WTC11 (cell line): Measurements from ENCODE around the gene SECTM1. TPM values are rescaled to one million over a fixed set of nuclear protein-coding genes. Genes with fewer than 3 reads are reported as not detected.

Source experiments
- ATAC-seq: fragments of 200-7000 bp; cut with Tn5 transposase; 2 replicates; pipeline ENCODE4 v1.10.0; 2021; ENCODE audit warnings: mild to moderate bottlenecking, moderate library complexity
- CTCF ChIA-PET: fragments of 300-600 bp; sonication (Branson Sonifier 250); formaldehyde crosslinking; loops from one replicate; lab custom pipeline; 2021; ENCODE audit warnings: antibody characterized with exemption; lab: Charles Lee
- POLR2A ChIA-PET: fragments of 350-600 bp; sonication (Branson Sonifier 250); formaldehyde crosslinking; loops from one replicate; lab custom pipeline; 2021; ENCODE audit warnings: antibody characterized with exemption; lab: Charles Lee
- DNase-seq: peaks from one replicate; pipeline ENCODE4 v3.0.0; 2021; ENCODE audit warnings: low spot score
- H3K27ac Mint-ChIP-seq: 2 replicates; pipeline ENCODE4 v1.8.0; 2021; ENCODE audit warnings: mixed read lengths
- H3K27me3 Mint-ChIP-seq: 2 replicates; pipeline ENCODE4 v1.8.0; 2021; ENCODE audit warnings: low read depth, mild to moderate bottlenecking, moderate library complexity, mixed read lengths
- H3K36me3 Mint-ChIP-seq: 2 replicates; pipeline ENCODE4 v1.8.0; 2021; ENCODE audit warnings: mixed read lengths
- H3K4me1 Mint-ChIP-seq: 2 replicates; pipeline ENCODE4 v1.8.0; 2022; ENCODE audit warnings: mixed read lengths
- H3K4me3 Mint-ChIP-seq: 2 replicates; pipeline ENCODE4 v1.8.0; 2021; ENCODE audit warnings: mild to moderate bottlenecking, moderate library complexity, mixed read lengths
- H3K9me3 Mint-ChIP-seq: 2 replicates; pipeline ENCODE4 v1.8.0; 2021; ENCODE audit warnings: mixed read lengths
- CBFB ChIP-seq: sonication (generic); formaldehyde crosslinking; IDR thresholded peaks from 2 replicates; pipeline ENCODE4 v1.8.1; 2022; ENCODE audit warnings: mild to moderate bottlenecking, low read depth, missing genetic modification reagents
- E2F4 ChIP-seq: sonication (generic); formaldehyde crosslinking; IDR thresholded peaks from 2 replicates; pipeline ENCODE4 v1.8.1; 2022; ENCODE audit warnings: low read depth, mild to moderate bottlenecking, moderate library complexity, missing genetic modification reagents, borderline replicate concordance
- E2F5 ChIP-seq: sonication (generic); formaldehyde crosslinking; IDR thresholded peaks from 2 replicates; pipeline ENCODE4 v1.8.1; 2022; ENCODE audit warnings: mild to moderate bottlenecking, moderate library complexity, missing genetic modification reagents
- ELF4 ChIP-seq: sonication (generic); formaldehyde crosslinking; IDR thresholded peaks from 2 replicates; pipeline ENCODE4 v1.8.1; 2022; ENCODE audit warnings: low read depth, mild to moderate bottlenecking, moderate library complexity, missing genetic modification reagents
- GTF2I ChIP-seq: fragments of 250-450 bp; sonication (Bioruptor Pico); conservative IDR thresholded peaks from 2 replicates; pipeline ENCODE4 v1.4.0; 2021; ENCODE audit warnings: mild to moderate bottlenecking
- JUN ChIP-seq: sonication (generic); formaldehyde crosslinking; IDR thresholded peaks from 2 replicates; pipeline ENCODE4 v1.8.0; 2023; ENCODE audit warnings: mild to moderate bottlenecking, missing genetic modification reagents
- MAX ChIP-seq: sonication (generic); formaldehyde crosslinking; IDR thresholded peaks from 2 replicates; pipeline ENCODE4 v1.8.0; 2022; ENCODE audit warnings: mild to moderate bottlenecking, missing genetic modification reagents
- NFATC4 ChIP-seq: fragments of 250-450 bp; sonication (Bioruptor Pico); IDR thresholded peaks from 2 replicates; pipeline ENCODE4 v1.9.0; 2021; ENCODE audit warnings: mild to moderate bottlenecking
- NR3C1 ChIP-seq: sonication (generic); formaldehyde crosslinking; conservative IDR thresholded peaks from 2 replicates; pipeline ENCODE4 v1.8.1; 2023; ENCODE audit warnings: low read depth, mild to moderate bottlenecking, missing genetic modification reagents
- PRRX2 ChIP-seq: fragments of 250-450 bp; sonication (Bioruptor Pico); IDR thresholded peaks from 2 replicates; pipeline ENCODE4 v1.8.0; 2021; ENCODE audit warnings: mild to moderate bottlenecking
- RELA ChIP-seq: sonication (generic); formaldehyde crosslinking; IDR thresholded peaks from 2 replicates; pipeline ENCODE4 v1.8.1; 2022; ENCODE audit warnings: missing genetic modification reagents, mild to moderate bottlenecking, borderline replicate concordance
- RORB ChIP-seq: fragments of 250-450 bp; sonication (Bioruptor Pico); IDR thresholded peaks from 2 replicates; pipeline ENCODE4 v1.9.0; 2021; ENCODE audit warnings: mild to moderate bottlenecking
- SMAD4 ChIP-seq: sonication (generic); formaldehyde crosslinking; IDR thresholded peaks from 2 replicates; pipeline ENCODE4 v1.8.0; 2022; ENCODE audit warnings: mild to moderate bottlenecking, missing genetic modification reagents
- ZBTB21 ChIP-seq: sonication (generic); formaldehyde crosslinking; IDR thresholded peaks from 2 replicates; pipeline ENCODE4 v1.8.1; 2023; ENCODE audit warnings: mild to moderate bottlenecking, missing genetic modification reagents, borderline replicate concordance
- ZNF396 ChIP-seq: fragments of 250-450 bp; sonication (Bioruptor Pico); IDR thresholded peaks from 2 replicates; pipeline ENCODE4 v1.8.0; 2021; ENCODE audit warnings: mild to moderate bottlenecking, moderate library complexity, borderline replicate concordance
- ZNF532 ChIP-seq: fragments of 250-450 bp; sonication (Bioruptor Pico); IDR thresholded peaks from 2 replicates; pipeline ENCODE4 v1.9.0; 2021; ENCODE audit warnings: mild to moderate bottlenecking, borderline replicate concordance
- total RNA-seq: library from RNA; stranded (reverse); gene quantifications from 3 replicates; pipeline ENCODE4 v1.2.3, GENCODE V29; 2021
- TF ChIP-seq, protein P1 (sequence below): fragments of 250-450 bp; sonication (Bioruptor Pico); IDR thresholded peaks from 2 replicates; pipeline ENCODE4 v2.1.2; 2022; ENCODE audit warnings: mild to moderate bottlenecking, moderate library complexity
- TF ChIP-seq, protein P2 (sequence below): sonication (generic); formaldehyde crosslinking; IDR thresholded peaks from 2 replicates; pipeline ENCODE4 v1.8.1; 2022; ENCODE audit warnings: missing genetic modification reagents, borderline replicate concordance

The SECTM1 gene
- total RNA-seq, 1 experiment from 2014 or later, result 0.22 TPM

DNA sequence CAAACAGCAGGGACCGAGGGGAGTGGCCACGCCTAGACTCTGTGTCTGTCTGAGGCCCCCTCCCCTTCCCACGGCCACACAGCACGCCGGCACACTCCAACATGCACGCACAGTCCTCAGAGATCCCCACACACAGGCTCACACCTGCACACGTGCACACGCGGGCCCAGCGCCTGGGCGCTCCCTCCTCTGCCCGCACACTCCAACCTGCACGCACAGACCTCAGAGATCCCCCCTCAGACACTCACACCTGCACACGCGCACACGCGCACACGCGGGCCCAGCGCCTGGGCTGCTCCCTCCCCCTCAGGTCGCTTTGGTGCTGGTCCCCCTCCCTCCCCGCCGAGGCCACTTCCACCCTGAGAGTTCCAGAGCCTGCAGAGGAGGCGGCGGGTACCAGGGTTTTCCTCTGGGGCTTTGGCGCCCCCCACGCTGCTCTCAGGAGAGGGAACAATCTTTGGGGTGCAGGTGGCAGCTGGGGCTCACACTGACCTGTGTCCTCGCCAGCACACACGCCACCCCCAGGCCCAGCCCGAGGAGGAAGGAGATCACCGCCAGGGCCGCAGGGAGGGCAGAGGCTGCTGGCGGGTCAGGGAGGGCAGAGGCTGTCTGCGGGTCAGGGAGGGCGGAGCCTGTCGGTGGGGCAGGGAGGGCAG lies 17.7 kb downstream of the SECTM1 start (continued):
- no peak for TF ChIP-seq E2F5 (CRISPR knock-in tag)
- TF ChIP-seq SMAD4, result no peak
- TF ChIP-seq, protein P1, sequence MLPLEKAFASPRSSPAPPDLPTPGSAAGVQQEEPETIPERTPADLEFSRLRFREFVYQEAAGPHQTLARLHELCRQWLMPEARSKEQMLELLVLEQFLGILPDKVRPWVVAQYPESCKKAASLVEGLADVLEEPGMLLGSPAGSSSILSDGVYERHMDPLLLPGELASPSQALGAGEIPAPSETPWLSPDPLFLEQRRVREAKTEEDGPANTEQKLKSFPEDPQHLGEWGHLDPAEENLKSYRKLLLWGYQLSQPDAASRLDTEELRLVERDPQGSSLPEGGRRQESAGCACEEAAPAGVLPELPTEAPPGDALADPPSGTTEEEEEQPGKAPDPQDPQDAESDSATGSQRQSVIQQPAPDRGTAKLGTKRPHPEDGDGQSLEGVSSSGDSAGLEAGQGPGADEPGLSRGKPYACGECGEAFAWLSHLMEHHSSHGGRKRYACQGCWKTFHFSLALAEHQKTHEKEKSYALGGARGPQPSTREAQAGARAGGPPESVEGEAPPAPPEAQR (CRISPR knock-in tag), result no peak
- no peak for TF ChIP-seq E2F4
- no peak for TF ChIP-seq NFATC4 (CRISPR knock-in tag)
- TF ChIP-seq, all 79 proteins: peak for 0

GRCh38 chr17:82314727-82315605 lies 18.6 kb downstream of the SECTM1 start:
- Mint-ChIP-seq H3K4me1 (peaks cover 5% of the 10 kb centered on the region), H3K27ac (no peak overlapping the region), H3K9me3 (no peaks in the 10 kb centered on the region), H3K4me3 (no peak overlapping the region), H3K36me3 (no peaks in the 10 kb centered on the region), H3K27me3 (0 out of 2 replicates have a peak, but pooled peaks cover 5% of the 10 kb centered on the region)
- ChIA-PET POLR2A (no interaction called here), CTCF (no interaction called here)
- TF ChIP-seq CBFB (CRISPR knock-in tag) (no peak), NR3C1 (no peak), SMAD4 (no peak), ELF4 (CRISPR knock-in tag) (no peak), PRRX2 (CRISPR knock-in tag) (no peak), RORB (no peak), GTF2I (CRISPR knock-in tag) (no peak), RELA (CRISPR knock-in tag) (no peak), ZNF396 (CRISPR knock-in tag) (no peak)
- TF ChIP-seq, protein P2, sequence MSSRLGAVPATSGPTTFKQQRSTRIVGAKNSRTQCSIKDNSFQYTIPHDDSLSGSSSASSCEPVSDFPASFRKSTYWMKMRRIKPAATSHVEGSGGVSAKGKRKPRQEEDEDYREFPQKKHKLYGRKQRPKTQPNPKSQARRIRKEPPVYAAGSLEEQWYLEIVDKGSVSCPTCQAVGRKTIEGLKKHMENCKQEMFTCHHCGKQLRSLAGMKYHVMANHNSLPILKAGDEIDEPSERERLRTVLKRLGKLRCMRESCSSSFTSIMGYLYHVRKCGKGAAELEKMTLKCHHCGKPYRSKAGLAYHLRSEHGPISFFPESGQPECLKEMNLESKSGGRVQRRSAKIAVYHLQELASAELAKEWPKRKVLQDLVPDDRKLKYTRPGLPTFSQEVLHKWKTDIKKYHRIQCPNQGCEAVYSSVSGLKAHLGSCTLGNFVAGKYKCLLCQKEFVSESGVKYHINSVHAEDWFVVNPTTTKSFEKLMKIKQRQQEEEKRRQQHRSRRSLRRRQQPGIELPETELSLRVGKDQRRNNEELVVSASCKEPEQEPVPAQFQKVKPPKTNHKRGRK (CRISPR knock-in tag), result no peak
- ATAC-seq (no peak), DNase-seq (no peak)

- Mint-ChIP-seq H3K27me3 (0 out of 2 replicates have a peak, but pooled peaks cover 5% of the 10 kb centered on the region), H3K4me1 (peaks cover 5% of the 10 kb centered on the region), H3K4me3 (no peak overlapping the region), H3K36me3 (no peaks in the 10 kb centered on the region), H3K9me3 (no peaks in the 10 kb centered on the region), H3K27ac (no peak overlapping the region)
- POLR2A ChIA-PET, result no interaction called here
- CTCF ChIA-PET, result interaction anchor here (0.7 kb wide), 1 partner anchor 13 kb away, joined by 3 read pairs; no protein-coding TSS in a partner anchor
- DNase-seq, result no peak
- ATAC-seq, result no peak
- no peak for TF ChIP-seq JUN (CRISPR knock-in tag)
- no peak for TF ChIP-seq MAX (CRISPR knock-in tag)
- no peak for TF ChIP-seq RORB
- no peak for TF ChIP-seq ZBTB21 (CRISPR knock-in tag)
- TF ChIP-seq ZNF532 (CRISPR knock-in tag), result no peak
These were observed 19.4 kb downstream of the SECTM1 start for GRCh38 chr17:82314012-82314726.
